ENCODE results near the gene SLC44A5. TPM values are rescaled to one million over a fixed set of nuclear protein-coding genes. Genes with fewer than 3 reads are reported as not detected.
"Not testable (repeated sequence)": the region's sequence is repeated elsewhere in the genome, so short reads cannot be mapped to it uniquely, and the experiment has no call there.

Gene SLC44A5
- total RNA-seq, 2 experiments from 2014 or later, result 0.98 to 1.1 TPM

GRCh38 chr1:75438355-75438754 lies 172.6 kb downstream of the SLC44A5 start:
- no peak overlapping the region for H3K4me3 Mint-ChIP-seq
- DNase-seq, result no peak
- no peaks in the 10 kb centered on the region for H3K36me3 Mint-ChIP-seq (ENCODE audit: low read depth)
- POLR2A ChIA-PET, result no interaction called here
- CTCF ChIA-PET, result no interaction called here
- no peaks in the 10 kb centered on the region for H3K9me3 Mint-ChIP-seq
- no peak overlapping the region for H3K27ac Mint-ChIP-seq
- H3K27me3 Mint-ChIP-seq, result no peaks in the 10 kb centered on the region
- H3K4me1 Mint-ChIP-seq, result no peaks in the 10 kb centered on the region

GRCh38 chr1:75431843-75432242 lies 179.1 kb downstream of the SLC44A5 start:
- no peak for DNase-seq
- no peaks in the 10 kb centered on the region for H3K36me3 Mint-ChIP-seq (ENCODE audit: low read depth)
- ChIA-PET CTCF (no interaction called here), POLR2A (no interaction called here)
- no peaks in the 10 kb centered on the region for H3K27me3 Mint-ChIP-seq
- H3K4me1 Mint-ChIP-seq, result no peaks in the 10 kb centered on the region
- H3K27ac Mint-ChIP-seq, result no peak overlapping the region
- no peak overlapping the region for H3K4me3 Mint-ChIP-seq
- no peaks in the 10 kb centered on the region for H3K9me3 Mint-ChIP-seq

GRCh38 chr1:75430526-75430925 lies 180.4 kb downstream of the SLC44A5 start:
- Mint-ChIP-seq H3K27ac (no peak overlapping the region), H3K27me3 (no peaks in the 10 kb centered on the region), H3K4me1 (no peaks in the 10 kb centered on the region), H3K36me3 (ENCODE audit: low read depth) (no peaks in the 10 kb centered on the region), H3K9me3 (no peaks in the 10 kb centered on the region), H3K4me3 (no peak overlapping the region)
- no peak for DNase-seq
- ChIA-PET CTCF (no interaction called here), POLR2A (no interaction called here)

- CTCF ChIA-PET, result no interaction called here
- Mint-ChIP-seq H3K27ac (no peak overlapping the region), H3K4me1 (no peaks in the 10 kb centered on the region), H3K4me3 (no peak overlapping the region), H3K9me3 (no peaks in the 10 kb centered on the region), H3K36me3 (ENCODE audit: low read depth) (no peaks in the 10 kb centered on the region), H3K27me3 (no peaks in the 10 kb centered on the region)
- POLR2A ChIA-PET, result no interaction called here
- no peak for DNase-seq
Observed at GRCh38 chr1:75426688-75427087, 184.2 kb downstream of the SLC44A5 start.

- Mint-ChIP-seq H3K4me3 (no peak overlapping the region), H3K27ac (no peak overlapping the region), H3K36me3 (ENCODE audit: low read depth) (no peaks in the 10 kb centered on the region), H3K4me1 (no peaks in the 10 kb centered on the region), H3K27me3 (no peaks in the 10 kb centered on the region), H3K9me3 (no peaks in the 10 kb centered on the region)
- CTCF ChIA-PET, result no interaction called here
- POLR2A ChIA-PET, result no interaction called here
- DNase-seq, result no peak
Observed at GRCh38 chr1:75425001-75425650, 185.8 kb downstream of the SLC44A5 start.

- ChIA-PET CTCF (no interaction called here), POLR2A (no interaction called here)
- Mint-ChIP-seq H3K36me3 (ENCODE audit: low read depth) (no peaks in the 10 kb centered on the region), H3K27ac (no peak overlapping the region), H3K27me3 (no peaks in the 10 kb centered on the region), H3K4me3 (no peak overlapping the region), H3K9me3 (no peaks in the 10 kb centered on the region), H3K4me1 (no peaks in the 10 kb centered on the region)
- DNase-seq, result no peak
Observed at GRCh38 chr1:75423616-75424015, 187.3 kb downstream of the SLC44A5 start.

- Mint-ChIP-seq H3K9me3 (no peaks in the 10 kb centered on the region), H3K4me3 (no peak overlapping the region), H3K27me3 (no peaks in the 10 kb centered on the region), H3K27ac (no peak overlapping the region), H3K4me1 (no peaks in the 10 kb centered on the region), H3K36me3 (ENCODE audit: low read depth) (no peaks in the 10 kb centered on the region)
- ChIA-PET POLR2A (no interaction called here), CTCF (no interaction called here)
- no peak for DNase-seq
Observed at GRCh38 chr1:75423136-75423535, 187.8 kb downstream of the SLC44A5 start.

- Mint-ChIP-seq H3K4me1 (no peaks in the 10 kb centered on the region), H3K36me3 (ENCODE audit: low read depth) (no peaks in the 10 kb centered on the region), H3K9me3 (no peaks in the 10 kb centered on the region), H3K27me3 (no peaks in the 10 kb centered on the region), H3K27ac (no peak overlapping the region), H3K4me3 (no peak overlapping the region)
- no peak for DNase-seq
- ChIA-PET CTCF (no interaction called here), POLR2A (no interaction called here)
Observed at GRCh38 chr1:75421371-75421770, 189.5 kb downstream of the SLC44A5 start.

GRCh38 chr1:75415187-75415586 lies 195.7 kb downstream of the SLC44A5 start:
- Mint-ChIP-seq H3K27me3 (no peaks in the 10 kb centered on the region), H3K36me3 (ENCODE audit: low read depth) (no peaks in the 10 kb centered on the region), H3K4me3 (no peak overlapping the region), H3K27ac (no peak overlapping the region), H3K9me3 (no peaks in the 10 kb centered on the region), H3K4me1 (no peaks in the 10 kb centered on the region)
- POLR2A ChIA-PET, result no interaction called here
- DNase-seq, result no peak
- CTCF ChIA-PET, result no interaction called here

GRCh38 chr1:75412616-75413015 lies 198.3 kb downstream of the SLC44A5 start:
- POLR2A ChIA-PET, result no interaction called here
- Mint-ChIP-seq H3K27me3 (no peaks in the 10 kb centered on the region), H3K36me3 (ENCODE audit: low read depth) (no peaks in the 10 kb centered on the region), H3K4me3 (no peak overlapping the region), H3K27ac (no peak overlapping the region), H3K9me3 (no peaks in the 10 kb centered on the region), H3K4me1 (no peaks in the 10 kb centered on the region)
- no peak for DNase-seq
- CTCF ChIA-PET, result no interaction called here

- CTCF ChIA-PET; H3K27ac Mint-ChIP-seq; H3K27me3 Mint-ChIP-seq; POLR2A ChIA-PET; H3K4me3 Mint-ChIP-seq; H3K36me3 Mint-ChIP-seq (ENCODE audit: low read depth); H3K4me1 Mint-ChIP-seq; DNase-seq: not testable (repeated sequence)
- peaks cover 14% of the 10 kb centered on the region for H3K9me3 Mint-ChIP-seq
Observed at GRCh38 chr1:75404681-75405080, 206.2 kb downstream of the SLC44A5 start.

GRCh38 chr1:75403147-75403646 lies 207.7 kb downstream of the SLC44A5 start:
- H3K27ac Mint-ChIP-seq; H3K27me3 Mint-ChIP-seq; DNase-seq; H3K4me3 Mint-ChIP-seq; POLR2A ChIA-PET; H3K36me3 Mint-ChIP-seq (ENCODE audit: low read depth); CTCF ChIA-PET; H3K4me1 Mint-ChIP-seq: not testable (repeated sequence)
- H3K9me3 Mint-ChIP-seq, result peaks cover 14% of the 10 kb centered on the region

GRCh38 chr1:75400716-75401115 lies 210.2 kb downstream of the SLC44A5 start:
- Mint-ChIP-seq H3K4me3 (no peak overlapping the region), H3K27me3 (no peaks in the 10 kb centered on the region), H3K27ac (no peak overlapping the region), H3K9me3 (peaks cover 10% of the 10 kb centered on the region), H3K4me1 (no peaks in the 10 kb centered on the region), H3K36me3 (ENCODE audit: low read depth) (no peaks in the 10 kb centered on the region)
- ChIA-PET POLR2A (no interaction called here), CTCF (no interaction called here)
- no peak for DNase-seq

- no peak overlapping the region for H3K4me3 Mint-ChIP-seq
- no peaks in the 10 kb centered on the region for H3K36me3 Mint-ChIP-seq (ENCODE audit: low read depth)
- POLR2A ChIA-PET, result no interaction called here
- no peak for DNase-seq
- CTCF ChIA-PET, result no interaction called here
- no peaks in the 10 kb centered on the region for H3K27me3 Mint-ChIP-seq
- H3K9me3 Mint-ChIP-seq, result peaks cover under 1% of the 10 kb centered on the region
- no peak overlapping the region for H3K27ac Mint-ChIP-seq
- no peaks in the 10 kb centered on the region for H3K4me1 Mint-ChIP-seq
Observed at GRCh38 chr1:75396745-75397144, 214.2 kb downstream of the SLC44A5 start.

GRCh38 chr1:75396260-75396659 lies 214.7 kb downstream of the SLC44A5 start:
- H3K36me3 Mint-ChIP-seq (ENCODE audit: low read depth), result no peaks in the 10 kb centered on the region
- H3K4me3 Mint-ChIP-seq, result no peak overlapping the region
- POLR2A ChIA-PET, result no interaction called here
- H3K27ac Mint-ChIP-seq, result no peak overlapping the region
- no peaks in the 10 kb centered on the region for H3K4me1 Mint-ChIP-seq
- H3K27me3 Mint-ChIP-seq, result no peaks in the 10 kb centered on the region
- H3K9me3 Mint-ChIP-seq, result no peaks in the 10 kb centered on the region
- CTCF ChIA-PET, result no interaction called here
- no peak for DNase-seq
